Measurements from ENCODE around the gene VSTM2B. TPM values are rescaled to one million over a fixed set of nuclear protein-coding genes. Genes with fewer than 3 reads are reported as not detected.

Gene VSTM2B
- total RNA-seq, 4 donors from 2014 or later: not detected

DNA sequence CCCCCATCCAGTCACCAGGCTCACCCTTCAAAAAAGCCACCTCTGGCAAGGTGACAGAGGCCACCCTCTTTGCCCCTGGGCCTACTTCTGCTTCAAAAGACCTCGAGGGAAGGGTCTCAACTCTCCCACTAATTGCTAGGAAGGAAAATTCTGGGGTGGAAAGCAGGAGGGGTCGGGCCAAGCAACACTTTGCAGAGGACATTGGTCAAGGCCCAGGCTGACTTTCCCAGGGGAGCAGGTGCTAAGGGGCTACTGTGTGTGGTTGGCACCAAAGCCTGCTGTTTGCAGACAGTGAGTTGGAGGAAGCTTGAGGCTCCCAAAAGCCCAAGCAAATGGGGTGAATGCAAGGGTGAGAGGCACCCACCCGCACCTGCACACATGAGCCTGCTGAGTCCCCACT lies 28.6 kb upstream of the VSTM2B start:
- Histone ChIP-seq H3K27me3 (no peaks in the 10 kb centered on the region), H3K27ac (no peak overlapping the region), H3K9me3 (no peaks in the 10 kb centered on the region), H3K4me1 (no peaks in the 10 kb centered on the region), H3K36me3 (no peaks in the 10 kb centered on the region), H3K4me3 (no peak overlapping the region)
- intact Hi-C loops (cut with DNase I; ENCODE audit: low total_unique reads): no loop called here
- TF ChIP-seq, protein P1, sequence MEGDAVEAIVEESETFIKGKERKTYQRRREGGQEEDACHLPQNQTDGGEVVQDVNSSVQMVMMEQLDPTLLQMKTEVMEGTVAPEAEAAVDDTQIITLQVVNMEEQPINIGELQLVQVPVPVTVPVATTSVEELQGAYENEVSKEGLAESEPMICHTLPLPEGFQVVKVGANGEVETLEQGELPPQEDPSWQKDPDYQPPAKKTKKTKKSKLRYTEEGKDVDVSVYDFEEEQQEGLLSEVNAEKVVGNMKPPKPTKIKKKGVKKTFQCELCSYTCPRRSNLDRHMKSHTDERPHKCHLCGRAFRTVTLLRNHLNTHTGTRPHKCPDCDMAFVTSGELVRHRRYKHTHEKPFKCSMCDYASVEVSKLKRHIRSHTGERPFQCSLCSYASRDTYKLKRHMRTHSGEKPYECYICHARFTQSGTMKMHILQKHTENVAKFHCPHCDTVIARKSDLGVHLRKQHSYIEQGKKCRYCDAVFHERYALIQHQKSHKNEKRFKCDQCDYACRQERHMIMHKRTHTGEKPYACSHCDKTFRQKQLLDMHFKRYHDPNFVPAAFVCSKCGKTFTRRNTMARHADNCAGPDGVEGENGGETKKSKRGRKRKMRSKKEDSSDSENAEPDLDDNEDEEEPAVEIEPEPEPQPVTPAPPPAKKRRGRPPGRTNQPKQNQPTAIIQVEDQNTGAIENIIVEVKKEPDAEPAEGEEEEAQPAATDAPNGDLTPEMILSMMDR (IDR thresholded peaks at IDR 0.05): no peak
- no peak for TF ChIP-seq POLR2A (IDR thresholded peaks at IDR 0.05)
- DNase-seq: no peak

DNA sequence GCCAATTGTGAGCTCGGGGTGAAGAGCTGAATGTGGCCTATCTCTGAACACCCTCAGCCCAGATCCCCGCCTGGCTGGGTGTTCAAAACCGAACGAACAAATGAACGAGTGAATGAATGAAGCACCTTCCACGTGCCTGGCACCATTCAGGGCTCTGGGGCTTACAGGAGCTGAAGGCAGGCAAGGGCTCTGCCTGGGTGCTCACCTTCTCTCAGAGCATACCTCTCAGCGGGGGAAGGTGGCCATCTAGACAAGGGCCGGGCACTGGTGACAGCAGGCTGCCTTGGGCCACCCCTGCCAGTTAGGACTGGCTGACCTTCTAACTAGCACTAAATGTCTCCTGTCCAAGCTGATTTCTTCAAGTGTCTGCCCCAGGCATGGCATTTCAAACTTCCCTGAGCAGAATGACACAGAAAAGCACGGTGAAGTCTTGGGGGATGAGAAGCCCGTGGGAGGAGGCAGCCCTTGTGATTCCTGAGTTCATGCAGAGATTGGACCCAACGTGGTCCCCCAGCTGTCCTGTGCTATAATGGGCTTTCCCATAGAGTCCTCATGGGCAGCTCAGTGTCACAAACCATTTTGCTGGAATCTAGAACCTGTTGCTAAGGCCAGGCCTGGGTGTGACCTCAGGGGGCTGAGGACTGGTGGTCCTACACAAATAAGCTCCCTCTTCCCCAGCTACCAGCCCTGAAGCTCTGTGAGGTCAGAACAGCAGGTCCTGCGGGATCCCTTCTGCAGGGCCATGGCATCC lies 27.9 kb upstream of the VSTM2B start:
- DNase-seq: no peak
- Histone ChIP-seq H3K27ac (no peak overlapping the region), H3K9me3 (no peaks in the 10 kb centered on the region), H3K4me3 (no peak overlapping the region), H3K4me1 (no peaks in the 10 kb centered on the region), H3K36me3 (no peaks in the 10 kb centered on the region), H3K27me3 (no peaks in the 10 kb centered on the region)
- TF ChIP-seq, protein P1 (IDR thresholded peaks at IDR 0.05): no peak
- no peak for TF ChIP-seq POLR2A (IDR thresholded peaks at IDR 0.05)
- intact Hi-C loops (cut with DNase I; ENCODE audit: low total_unique reads): no loop called here

DNA sequence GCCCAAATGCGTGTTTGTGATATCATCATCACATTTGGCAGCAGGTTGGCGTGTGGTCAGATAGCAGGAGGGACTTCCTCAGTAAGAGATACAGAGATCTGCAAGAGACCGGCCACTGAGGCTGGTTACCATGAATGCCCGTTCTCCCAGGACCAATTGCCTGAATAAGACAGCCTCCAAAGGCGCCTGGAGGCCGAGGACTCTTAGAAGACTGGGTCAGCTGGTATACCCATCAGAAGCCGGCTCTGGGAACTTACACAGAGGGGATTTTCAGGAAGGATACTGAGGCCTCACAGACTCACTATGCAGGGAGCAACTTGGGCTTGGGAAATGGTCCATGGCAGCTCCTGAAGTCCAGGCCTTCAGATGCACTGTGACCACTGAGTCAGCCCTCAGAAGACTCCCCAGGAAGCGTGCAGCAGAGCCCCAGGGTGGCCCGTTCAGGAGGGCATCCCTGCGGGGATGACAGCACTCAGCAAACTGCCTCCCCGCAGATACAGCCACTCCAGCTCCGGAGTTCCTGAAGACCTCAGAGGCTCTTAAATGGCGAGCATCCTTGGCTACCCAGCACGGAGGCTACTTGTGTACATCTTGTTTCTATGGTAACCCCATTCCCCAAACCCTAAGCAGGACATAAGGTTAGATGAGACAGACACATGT lies 26.4 kb upstream of the VSTM2B start:
- no peak for TF ChIP-seq POLR2A (IDR thresholded peaks at IDR 0.05)
- TF ChIP-seq, protein P1 (IDR thresholded peaks at IDR 0.05): no peak
- DNase-seq: no peak
- Histone ChIP-seq H3K4me1 (no peaks in the 10 kb centered on the region), H3K4me3 (no peak overlapping the region), H3K9me3 (no peaks in the 10 kb centered on the region), H3K36me3 (no peaks in the 10 kb centered on the region), H3K27me3 (no peaks in the 10 kb centered on the region), H3K27ac (no peak overlapping the region)
- intact Hi-C loops (cut with DNase I; ENCODE audit: low total_unique reads): no loop called here

DNA sequence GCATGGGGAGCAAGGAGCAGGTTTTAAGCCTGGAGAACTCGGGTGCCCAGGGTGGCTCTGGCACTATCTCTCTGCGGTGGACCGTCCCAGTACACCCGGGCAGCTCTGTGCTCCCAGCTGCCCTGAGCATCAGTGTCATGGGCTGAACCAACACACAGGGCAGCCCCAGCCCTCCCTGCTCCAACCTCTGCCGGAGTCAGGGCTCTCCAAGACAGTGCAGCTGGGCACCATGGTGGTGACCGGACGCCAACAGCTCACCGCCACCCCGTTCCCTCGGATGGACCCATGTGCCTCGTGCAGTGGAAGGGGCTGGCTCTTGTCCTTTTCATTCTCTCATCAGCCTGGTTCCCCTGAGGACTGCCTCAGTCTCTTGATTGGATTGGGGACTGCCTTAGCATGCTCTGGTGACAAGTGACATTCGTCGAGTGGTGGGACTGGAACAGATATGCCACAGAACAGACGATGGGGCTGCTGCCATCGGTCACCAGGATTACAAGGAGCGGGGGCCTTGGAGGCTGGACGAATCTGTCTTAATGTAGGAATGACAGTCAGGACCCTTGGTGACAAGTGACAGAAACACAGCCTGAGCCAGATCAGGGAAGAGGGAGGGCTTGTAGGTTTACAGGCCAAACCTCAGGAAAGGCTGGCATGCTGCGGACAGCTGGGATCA lies 25.7 kb upstream of the VSTM2B start:
- no peaks in the 10 kb centered on the region for H3K4me1 ChIP-seq
- H3K9me3 ChIP-seq: no peaks in the 10 kb centered on the region
- intact Hi-C loops (cut with DNase I; ENCODE audit: low total_unique reads): no loop called here
- no peak overlapping the region for H3K27ac ChIP-seq
- no peaks in the 10 kb centered on the region for H3K27me3 ChIP-seq
- DNase-seq: no peak
- H3K4me3 ChIP-seq: no peak overlapping the region
- no peaks in the 10 kb centered on the region for H3K36me3 ChIP-seq
- TF ChIP-seq, protein P1 (IDR thresholded peaks at IDR 0.05): no peak
- no peak for TF ChIP-seq POLR2A (IDR thresholded peaks at IDR 0.05)

Data from uterus (tissue), 4 donors.